CD14-positive monocyte (primary cell): ENCODE measurements around the gene HIGD1A. TPM values are rescaled to one million over a fixed set of nuclear protein-coding genes. Genes with fewer than 3 reads are reported as not detected.

Experiments
- DNase-seq, 3 donors: peaks; one replicate each; pipeline ENCODE4 v3.0.0-alpha.2; 2011 to 2022
- H2AFZ ChIP-seq: 2 replicates; pipeline ENCODE4 v1.6.0; 2012; ENCODE audit warnings: mild to moderate bottlenecking, low read depth, low read length, inconsistent platforms; ENCODE audit not compliant: insufficient read depth, poor library complexity, severe bottlenecking
- H3K27ac ChIP-seq, 2 donors: 1 replicate in 1 of 2; 2 replicates in 1 of 2; pipeline ENCODE4 v1.5.1; 2012 to 2013; ENCODE audit warnings: low read length in 2 of 2, control low read depth in 1 of 2, inconsistent platforms in 1 of 2, low read depth in 1 of 2, mild to moderate bottlenecking in 1 of 2
- H3K27me3 ChIP-seq, 2 donors: one replicate each; pipeline versions ENCODE4 v1.6.0 to v1.6.1; 2011 to 2013; ENCODE audit warnings: low read length in 2 of 2; ENCODE audit not compliant: control insufficient read depth in 2 of 2, insufficient read depth in 2 of 2
- H3K36me3 ChIP-seq, 2 donors: replicated peaks in 1 of 2; 1 replicate in 1 of 2; 2 replicates in 1 of 2; pipeline versions ENCODE4 v1.5.1 to v1.6.1; 2012 to 2013; ENCODE audit warnings: low read length in 2 of 2, control low read depth in 1 of 2, inconsistent platforms in 1 of 2, mild to moderate bottlenecking in 1 of 2; ENCODE audit not compliant: insufficient read depth in 2 of 2, control insufficient read depth in 1 of 2
- H3K4me1 ChIP-seq, 2 donors: 1 replicate in 1 of 2; 2 replicates in 1 of 2; pipeline versions ENCODE4 v1.5.1 to v1.6.1; 2012 to 2013; ENCODE audit warnings: low read length in 2 of 2, control low read depth in 1 of 2, inconsistent platforms in 1 of 2, mild to moderate bottlenecking in 1 of 2, moderate library complexity in 1 of 2; ENCODE audit not compliant: insufficient read depth in 2 of 2, control insufficient read depth in 1 of 2
- H3K4me2 ChIP-seq: replicated peaks from 2 replicates; pipeline ENCODE3; 2012; ENCODE audit warnings: low read length, moderate library complexity, mild to moderate bottlenecking; ENCODE audit not compliant: poor library complexity, severe bottlenecking; ENCODE audit errors: extremely low read depth
- H3K4me3 ChIP-seq, 3 experiments: fragments of 200-600 bp in 1 of 3; sonication (generic) in 1 of 3; replicated peaks in 1 of 3; 1 replicate in 2 of 3; 2 replicates in 1 of 3; pipeline ENCODE4 v1.5.1; 2011 to 2013; ENCODE audit warnings: low read length in 3 of 3, mild to moderate bottlenecking in 3 of 3, control low read depth in 2 of 3, low read depth in 2 of 3, inconsistent platforms in 1 of 3, moderate library complexity in 1 of 3
- H3K79me2 ChIP-seq: 2 replicates; pipeline ENCODE4 v1.6.0; 2012; ENCODE audit warnings: mild to moderate bottlenecking, control low read depth, inconsistent platforms, low read length, moderate library complexity; ENCODE audit not compliant: insufficient read depth
- H3K9ac ChIP-seq: 2 replicates; pipeline ENCODE4 v1.6.0; 2017; ENCODE audit warnings: low read length, mild to moderate bottlenecking; ENCODE audit not compliant: insufficient read depth, poor library complexity, severe bottlenecking
- H3K9me3 ChIP-seq, 2 donors: replicated peaks in 1 of 2; 1 replicate in 1 of 2; 2 replicates in 1 of 2; pipeline versions ENCODE4 v1.5.1 to v1.6.1; 2012 to 2013; ENCODE audit warnings: low read length in 2 of 2, control low read depth in 1 of 2; ENCODE audit not compliant: control insufficient read depth in 1 of 2, insufficient read depth in 1 of 2
- H4K20me1 ChIP-seq: 2 replicates; pipeline ENCODE4 v1.6.0; 2012; ENCODE audit warnings: mild to moderate bottlenecking, low read length, control low read depth, moderate library complexity; ENCODE audit not compliant: insufficient read depth
- H3K27ac Mint-ChIP-seq, 7 donors: one replicate each; pipeline ENCODE4 v1.8.0; 2020; ENCODE audit warnings: mild to moderate bottlenecking in 7 of 7, mixed read lengths in 7 of 7, moderate library complexity in 6 of 7, inconsistent platforms in 2 of 7
- H3K27me3 Mint-ChIP-seq, 3 donors: one replicate each; pipeline ENCODE4 v1.8.0; 2021 to 2022; ENCODE audit warnings: low read depth in 3 of 3, mild to moderate bottlenecking in 3 of 3, mixed read lengths in 3 of 3, moderate library complexity in 3 of 3, inconsistent platforms in 1 of 3
- H3K36me3 Mint-ChIP-seq, 2 donors: one replicate each; pipeline ENCODE4 v1.8.0; 2020; ENCODE audit warnings: mixed read lengths in 2 of 2, inconsistent platforms in 1 of 2, mild to moderate bottlenecking in 1 of 2
- H3K4me1 Mint-ChIP-seq: one replicate; pipeline ENCODE4 v1.8.0; 2020; ENCODE audit warnings: mild to moderate bottlenecking, mixed read lengths
- H3K4me3 Mint-ChIP-seq, 2 donors: one replicate each; pipeline ENCODE4 v1.8.0; 2020; ENCODE audit warnings: mild to moderate bottlenecking in 2 of 2, mixed read lengths in 2 of 2, moderate library complexity in 1 of 2
- H3K9me3 Mint-ChIP-seq, 7 donors: one replicate each; pipeline ENCODE4 v1.8.0; 2020 to 2022; ENCODE audit warnings: mixed read lengths in 7 of 7, mild to moderate bottlenecking in 6 of 7, moderate library complexity in 6 of 7, inconsistent platforms in 2 of 7
- WGBS: methylation state at CpG from one replicate; pipeline ENCODE4 v1.1.5; 2013; ENCODE audit warnings: missing lambda C conversion rate; ENCODE audit not compliant: insufficient coverage; 5-methylcytosine and 5-hydroxymethylcytosine counted together
- intact Hi-C, 2 donors: fragments of 100-400 bp; cut with micrococcal nuclease; formaldehyde crosslinking; loops; one replicate each; pipeline versions ENCODE4 v1.15.0 to v1.15.1; 2023
- polyA plus RNA-seq, 3 donors: library from polyadenylated mRNA; depleted of rRNA in 1 of 3; unstranded in 2 of 3; stranded (reverse) in 1 of 3; fragments of 300-500 nt in 2 of 3; fragments of >200 nt in 1 of 3; fragmentation: Illumina TruSeq in 2 of 3; gene quantifications; 1 replicate in 2 of 3; 2 replicates in 1 of 3; pipeline ENCODE4 v1.2.3, GENCODE V29; 2012 to 2021
- TF ChIP-seq, protein P1 (sequence below): fragments of 200-600 bp; IDR thresholded peaks from one replicate; pipeline ENCODE4 v1.8.0; 2022; ENCODE audit warnings: antibody characterized with exemption, mild to moderate bottlenecking

The HIGD1A gene
- polyA plus RNA-seq, 3 donors: 34.8 to 115 (median 104) TPM

DNA sequence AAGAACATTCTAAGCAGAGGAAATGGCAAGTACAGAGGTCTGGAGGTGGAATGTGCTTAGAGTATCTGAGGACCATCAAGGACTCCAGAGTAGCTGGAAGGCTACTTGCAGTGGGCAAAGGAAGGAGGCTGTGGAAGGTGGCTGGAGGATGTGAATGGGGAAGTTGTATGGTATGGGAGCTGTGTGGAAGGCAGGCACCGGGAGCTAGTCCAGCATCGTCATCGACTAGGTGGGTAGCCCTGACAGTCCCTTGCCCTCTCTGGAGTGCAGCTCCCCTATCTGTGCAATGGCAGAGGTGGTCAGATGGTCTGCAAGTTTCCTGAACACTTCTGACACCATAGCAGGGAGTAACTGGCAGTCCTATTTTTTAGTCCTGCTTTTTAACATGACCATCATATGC, 50.5 kb downstream of the HIGD1A start:
- TF ChIP-seq, protein P1, sequence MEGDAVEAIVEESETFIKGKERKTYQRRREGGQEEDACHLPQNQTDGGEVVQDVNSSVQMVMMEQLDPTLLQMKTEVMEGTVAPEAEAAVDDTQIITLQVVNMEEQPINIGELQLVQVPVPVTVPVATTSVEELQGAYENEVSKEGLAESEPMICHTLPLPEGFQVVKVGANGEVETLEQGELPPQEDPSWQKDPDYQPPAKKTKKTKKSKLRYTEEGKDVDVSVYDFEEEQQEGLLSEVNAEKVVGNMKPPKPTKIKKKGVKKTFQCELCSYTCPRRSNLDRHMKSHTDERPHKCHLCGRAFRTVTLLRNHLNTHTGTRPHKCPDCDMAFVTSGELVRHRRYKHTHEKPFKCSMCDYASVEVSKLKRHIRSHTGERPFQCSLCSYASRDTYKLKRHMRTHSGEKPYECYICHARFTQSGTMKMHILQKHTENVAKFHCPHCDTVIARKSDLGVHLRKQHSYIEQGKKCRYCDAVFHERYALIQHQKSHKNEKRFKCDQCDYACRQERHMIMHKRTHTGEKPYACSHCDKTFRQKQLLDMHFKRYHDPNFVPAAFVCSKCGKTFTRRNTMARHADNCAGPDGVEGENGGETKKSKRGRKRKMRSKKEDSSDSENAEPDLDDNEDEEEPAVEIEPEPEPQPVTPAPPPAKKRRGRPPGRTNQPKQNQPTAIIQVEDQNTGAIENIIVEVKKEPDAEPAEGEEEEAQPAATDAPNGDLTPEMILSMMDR: no peak

DNA sequence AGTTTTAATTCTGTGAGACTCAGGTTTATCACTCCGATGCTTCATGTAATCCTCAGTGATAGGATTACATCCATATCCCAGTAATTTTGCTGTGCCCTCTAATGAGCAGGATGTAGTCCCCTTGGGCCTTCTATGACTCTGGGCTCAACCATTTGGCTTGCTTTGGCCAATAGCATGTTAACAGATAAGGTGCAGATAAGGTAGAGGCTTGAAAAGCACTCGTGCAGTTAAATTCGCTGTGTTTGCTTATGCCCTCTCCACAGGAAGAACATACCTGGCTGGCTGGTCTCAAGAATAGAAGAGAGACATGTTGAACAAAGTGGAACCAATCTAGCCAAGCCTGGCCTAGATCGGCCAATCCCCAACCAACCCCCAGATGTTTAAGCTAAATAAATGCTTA, 51.3 kb downstream of the HIGD1A start:
- intact Hi-C loops: no loop called here
- Histone ChIP-seq H3K36me3 (no peaks in the 10 kb centered on the region), H3K4me2 (no peak overlapping the region), H3K79me2 (no peaks in the 10 kb centered on the region), H3K4me1 (peaks cover 15 to 28% of the 10 kb centered on the region in 2 donors), H2AFZ (no peak overlapping the region), H3K27me3 (no peaks in the 10 kb centered on the region), H3K27ac (no peak overlapping the region), H3K9ac (no peak overlapping the region), H3K9me3 (no peaks in the 10 kb centered on the region), H3K4me3 (no peak overlapping the region), H4K20me1 (no peaks in the 10 kb centered on the region)
- DNase-seq: no peak
- no peaks in the 10 kb centered on the region for H3K9me3 Mint-ChIP-seq
- 100% methylated on average over 3 of the region's 4 CpGs for WGBS
- TF ChIP-seq, protein P1: no peak
- peaks cover 9 to 14% of the 10 kb centered on the region in 2 donors for H3K36me3 Mint-ChIP-seq
- H3K4me3 Mint-ChIP-seq: no peak overlapping the region
- peaks cover 28% of the 10 kb centered on the region for H3K4me1 Mint-ChIP-seq
- H3K27me3 Mint-ChIP-seq: peaks cover 0 to 4% (median 2%) of the 10 kb centered on the region in 3 donors
- H3K27ac Mint-ChIP-seq: no peak overlapping the region

More for the DNA sequence above, 50.5 kb downstream of the HIGD1A start:
- Mint-ChIP-seq H3K4me3 (no peak overlapping the region), H3K36me3 (peaks cover 9 to 14% of the 10 kb centered on the region in 2 donors), H3K9me3 (no peaks in the 10 kb centered on the region), H3K4me1 (peaks cover 22% of the 10 kb centered on the region), H3K27me3 (peaks cover 0 to 5% (median 0%) of the 10 kb centered on the region in 3 donors), H3K27ac (peak overlapping the region in 1 of 7 donors; percentile 60)
- Histone ChIP-seq H4K20me1 (no peaks in the 10 kb centered on the region), H2AFZ (no peak overlapping the region), H3K9me3 (no peaks in the 10 kb centered on the region), H3K27me3 (no peaks in the 10 kb centered on the region), H3K79me2 (no peaks in the 10 kb centered on the region), H3K4me2 (no peak overlapping the region), H3K36me3 (no peaks in the 10 kb centered on the region), H3K27ac (no peak overlapping the region), H3K4me3 (no peak overlapping the region), H3K9ac (no peak overlapping the region), H3K4me1 (peaks cover 11 to 22% of the 10 kb centered on the region in 2 donors)
- no peak for DNase-seq
- 60% methylated on average over 1 of the region's 3 CpGs for WGBS
- intact Hi-C loops: no loop called here
